Astrocyte of the spinal cord (primary cell): ENCODE results near the gene FGF1.

Experiments
- DNase-seq: peaks from one replicate; pipeline ENCODE4 v3.0.0; 2011; ENCODE audit warnings: low read depth, low spot score
- H3K4me3 ChIP-seq: 2 replicates; pipeline ENCODE4 v1.5.1; 2011; ENCODE audit warnings: low read depth, mild to moderate bottlenecking, low read length, moderate library complexity
- CTCF ChIP-seq: IDR thresholded peaks from 2 replicates; pipeline ENCODE4 v1.5.1; 2012; ENCODE audit warnings: low read depth, mild to moderate bottlenecking, low read length, inconsistent platforms
- in situ Hi-C: cut with HindIII; loops from 2 replicates; pipeline ENCODE4 v1.10.0; 2017; ENCODE audit warnings: low sequenced_read_pairs

Gene FGF1

GRCh38 chr5:142636093-142636492 lies 49.8 kb downstream of the FGF1 start:
- no peak for DNase-seq
- no peak overlapping the region for H3K4me3 ChIP-seq
- TF ChIP-seq CTCF: no peak
- in situ Hi-C loops: no loop called here

- H3K4me3 ChIP-seq: no peak overlapping the region
- in situ Hi-C loops: no loop called here
- no peak for TF ChIP-seq CTCF
- no peak for DNase-seq
These were observed 51.5 kb downstream of the FGF1 start for GRCh38 chr5:142634216-142635011.

- DNase-seq: no peak
- no peak overlapping the region for H3K4me3 ChIP-seq
- no peak for TF ChIP-seq CTCF
- in situ Hi-C loops: no loop called here
These were observed 54.9 kb downstream of the FGF1 start for GRCh38 chr5:142630927-142631539.

GRCh38 chr5:142627383-142628217 lies 58.3 kb downstream of the FGF1 start:
- no peak for TF ChIP-seq CTCF
- in situ Hi-C loops: no loop called here
- DNase-seq: no peak
- no peak overlapping the region for H3K4me3 ChIP-seq

GRCh38 chr5:142626786-142627185 lies 59.1 kb downstream of the FGF1 start:
- no peak overlapping the region for H3K4me3 ChIP-seq
- in situ Hi-C loops: no loop called here
- no peak for TF ChIP-seq CTCF
- no peak for DNase-seq

GRCh38 chr5:142626099-142626498 lies 59.8 kb downstream of the FGF1 start:
- in situ Hi-C loops: no loop called here
- TF ChIP-seq CTCF: no peak
- no peak for DNase-seq
- no peak overlapping the region for H3K4me3 ChIP-seq
